SK-MEL-5 (cell line): ENCODE results near the gene PIWIL4. TPM values are rescaled to one million over a fixed set of nuclear protein-coding genes. Genes with fewer than 3 reads are reported as not detected.
"Not testable (repeated sequence)": the region's sequence is repeated elsewhere in the genome, so short reads cannot be mapped to it uniquely, and the experiment has no call there.

Source experiments
- DNase-seq: peaks from one replicate; pipeline ENCODE4 v3.0.0-alpha.2; 2016; ENCODE audit warnings: low read depth, low spot score
- in situ Hi-C: cut with HindIII; loops from 2 replicates; pipeline ENCODE4 v1.10.0; 2016; ENCODE audit warnings: low sequenced_read_pairs, high pct_unique_total_duplicates, low pct_unique_long_range_greater_than_20kb
- total RNA-seq: library from RNA; depleted of rRNA; stranded (reverse); fragments of >200 nt; shearing (Covaris generic); gene quantifications from 2 replicates; pipeline ENCODE4 v1.2.3, GENCODE V29; 2014

The PIWIL4 gene
- total RNA-seq, 1 experiment from 2014 or later: 0.16 TPM

- in situ Hi-C loops, DNase-seq: not testable (repeated sequence)
Observed at GRCh38 chr11:94572975-94573374, 5.8 kb downstream of the PIWIL4 start.

- DNase-seq: peak; percentile 46
Observed at GRCh38 chr11:94574193-94574961, 7.2 kb downstream of the PIWIL4 start.

GRCh38 chr11:94576306-94576705, 9.1 kb downstream of the PIWIL4 start:
- in situ Hi-C loops: no loop called here
- DNase-seq: no peak

More at GRCh38 chr11:94574193-94574961, 7.2 kb downstream of the PIWIL4 start:
- in situ Hi-C loops: no loop called here

- in situ Hi-C loops: no loop called here
- no peak for DNase-seq
Observed at GRCh38 chr11:94577841-94578240, 10.7 kb downstream of the PIWIL4 start.

- in situ Hi-C loops: no loop called here
- no peak for DNase-seq
Observed at GRCh38 chr11:94581926-94582325, 14.8 kb downstream of the PIWIL4 start.

- in situ Hi-C loops: no loop called here
- no peak for DNase-seq
Observed at GRCh38 chr11:94583213-94583865, 16.2 kb downstream of the PIWIL4 start.

- in situ Hi-C loops: no loop called here
Observed at GRCh38 chr11:94583866-94584500, 16.8 kb downstream of the PIWIL4 start.

GRCh38 chr11:94584978-94585377, 17.8 kb downstream of the PIWIL4 start:
- DNase-seq: no peak
- in situ Hi-C loops: no loop called here

More at GRCh38 chr11:94583866-94584500, 16.8 kb downstream of the PIWIL4 start:
- no peak for DNase-seq

- DNase-seq: no peak
- in situ Hi-C loops: no loop called here
Observed at GRCh38 chr11:94585399-94585798, 18.2 kb downstream of the PIWIL4 start.

- in situ Hi-C loops: no loop called here
Observed at GRCh38 chr11:94586546-94586945, 19.4 kb downstream of the PIWIL4 start.

GRCh38 chr11:94586978-94587377, 19.8 kb downstream of the PIWIL4 start:
- DNase-seq: no peak
- in situ Hi-C loops: no loop called here

More at GRCh38 chr11:94586546-94586945, 19.4 kb downstream of the PIWIL4 start:
- no peak for DNase-seq

GRCh38 chr11:94588366-94588942, 21.3 kb downstream of the PIWIL4 start:
- DNase-seq: no peak
- in situ Hi-C loops: no loop called here

GRCh38 chr11:94590352-94591041, 23.3 kb downstream of the PIWIL4 start:
- DNase-seq: peak; percentile 55
- in situ Hi-C loops: no loop called here

GRCh38 chr11:94593030-94593429, 25.9 kb downstream of the PIWIL4 start:
- in situ Hi-C loops: no loop called here
- no peak for DNase-seq

GRCh38 chr11:94595076-94595475, 27.9 kb downstream of the PIWIL4 start:
- DNase-seq: no peak
- in situ Hi-C loops: no loop called here

GRCh38 chr11:94597896-94598295, 30.7 kb downstream of the PIWIL4 start:
- in situ Hi-C loops: no loop called here
- peak; percentile 70 for DNase-seq

- no peak for DNase-seq
- in situ Hi-C loops: no loop called here
Observed at GRCh38 chr11:94599510-94599909, 32.3 kb downstream of the PIWIL4 start.
